ENCODE results near the gene GRWD1. TPM values are rescaled to one million over a fixed set of nuclear protein-coding genes. Genes with fewer than 3 reads are reported as not detected.
A peak's percentile ranks its signal among the peaks of the same experiment; 100 is the strongest.

The GRWD1 gene
- total and polyA plus RNA-seq, 2 of the 8 experiments (the other 6 are each of a cell fraction or from before 2014, with no cell fraction given), result 36.9 to 61.9 TPM

GRCh38 chr19:48461982-48462655, 16.3 kb downstream of the GRWD1 start:
- no peak overlapping the region for H3K27ac ChIP-seq (ENCODE audit: low read depth, low read length)
- TF ChIP-seq USF2 (IDR thresholded peaks at IDR 0.05; ENCODE audit: low read length) (peak; percentile 30; the same call in 1 of the 2 replicates), POLR2A (IDR thresholded peaks at IDR 0.05; ENCODE audit: control extremely low read depth in 1 of 2, low read depth in 2 of 2, low read length in 2 of 2) (no peak), E2F6 (IDR thresholded peaks at IDR 0.05) (peak; percentile 98), KDM4A (IDR thresholded peaks at IDR 0.05; ENCODE audit: low read depth, low read length, severe bottlenecking) (no peak), SIN3A (conservative IDR thresholded peaks at IDR 0.05 in 1 of 2, IDR thresholded peaks at IDR 0.05 in 1 of 2; ENCODE audit: low read depth in 1 of 2, low read length in 2 of 2) (peak in 1 of 2 experiments; percentile 83; a peak in 2 of 4 replicates), JUND (IDR thresholded peaks at IDR 0.05; ENCODE audit: low read length) (no peak), JUN (IDR thresholded peaks at IDR 0.05; ENCODE audit: low read depth, low read length) (no peak), SP1 (IDR thresholded peaks at IDR 0.05; ENCODE audit: low read depth, low read length) (no peak), CEBPB (IDR thresholded peaks at IDR 0.05; ENCODE audit: low read depth, low read length) (no peak)

More at GRCh38 chr19:48461982-48462655, 16.3 kb downstream of the GRWD1 start:
- FAIRE-seq (no peak), DNase-seq (ENCODE audit: low read depth in 1 of 2, low spot score in 2 of 2) (peak; percentile 75 to 88)
- peaks cover 0 to 6% of the 10 kb centered on the region in 2 experiments; a peak in 1 of 4 replicates for H3K9me3 ChIP-seq (ENCODE audit: insufficient read depth in 2 of 2, low read depth in 1 of 2, low read length in 1 of 2)
- no peak overlapping the region for H2BK20ac ChIP-seq (ENCODE audit: low read length)
- no peak overlapping the region for H3K9ac ChIP-seq (replicated peaks in 1 of 4; ENCODE audit: extremely low read depth in 1 of 4, low read depth in 3 of 4, low read length in 3 of 4)
- H4K8ac ChIP-seq (ENCODE audit: extremely low read depth, insufficient read depth, low read length), result peak overlapping the region; percentile 76; the same call in 1 of the 2 replicates
- WGBS, 2 experiments (ENCODE audit: extremely low coverage in 1 of 2, insufficient coverage in 1 of 2, insufficient read length in 1 of 2, insufficient replicate concordance in 2 of 2, low coverage in 1 of 2, low lambda C conversion rate in 2 of 2, missing lambda C conversion rate in 1 of 2), result 91% methylated on average over 49 of the region's 62 CpGs; no CpG with 5 or more reads in 1 of the 2 experiments
- H3K27me3 ChIP-seq (replicated peaks in 1 of 4; ENCODE audit: control insufficient read depth in 3 of 4, extremely low read depth in 1 of 4, insufficient read depth in 3 of 4, low read length in 3 of 4), result no peaks in the 10 kb centered on the region
- no peak overlapping the region for H3K4ac ChIP-seq (replicated peaks; ENCODE audit: insufficient read length, low read depth, low read length)
- H2AFZ ChIP-seq (ENCODE audit: low read length), result no peak overlapping the region
- no peak overlapping the region for H3K4me3 ChIP-seq (ENCODE audit: extremely low read depth in 1 of 4, insufficient read depth in 2 of 4, low read depth in 3 of 4, low read length in 4 of 4)
- peak overlapping the region; percentile 56 for H4K91ac ChIP-seq (replicated peaks; ENCODE audit: insufficient read length, low read length)
- H3K23me2 ChIP-seq (ENCODE audit: low read depth, low read length), result no peaks in the 10 kb centered on the region
- H2BK12ac ChIP-seq (ENCODE audit: low read depth, low read length), result peak overlapping the region; percentile 75; the same call in 1 of the 2 replicates
- no peak overlapping the region for H4K5ac ChIP-seq (ENCODE audit: insufficient read length, low read depth, low read length)
- ChIA-PET CTCF (ENCODE audit: partially characterized antibody) (interaction anchor here (0.6 to 1.0 kb wide), 3 partner anchors 13 to 87 kb away, joined by 3 read pairs; no protein-coding TSS in a partner anchor), POLR2A (ENCODE audit: partially characterized antibody) (interaction anchor here (0.7 to 3.0 kb wide), 16 partner anchors 9 to 154 kb away, joined by 3 to 17 read pairs (median 7); partner anchors contain the start of genes GRIN2D and GRWD1)
- no peak overlapping the region for H2BK120ac ChIP-seq (replicated peaks; ENCODE audit: low read depth, low read length)
- H3K4me2 ChIP-seq (ENCODE audit: insufficient read depth in 1 of 2, low read depth in 2 of 2, low read length in 2 of 2), result no peak overlapping the region
- H3K14ac ChIP-seq (ENCODE audit: insufficient read length), result no peak overlapping the region
- H3K79me1 ChIP-seq (ENCODE audit: low read depth, low read length), result no peaks in the 10 kb centered on the region; the same call in 1 of the 2 replicates
- no peak overlapping the region for H3K18ac ChIP-seq (ENCODE audit: extremely low read depth, low read length)
- H2AK5ac ChIP-seq (ENCODE audit: low read depth, low read length), result peak overlapping the region; percentile 97
- peaks cover 0 to 2% (median under 1%) of the 10 kb centered on the region in 4 experiments; a peak in 1 of 7 replicates for H3K4me1 ChIP-seq (replicated peaks in 1 of 4; ENCODE audit: control insufficient read depth in 3 of 4, insufficient read depth in 4 of 4, low read length in 3 of 4)
- no peak overlapping the region; the same call in 1 of the 2 replicates for H2BK5ac ChIP-seq (ENCODE audit: low read depth, low read length)
- no peaks in the 10 kb centered on the region for H4K20me1 ChIP-seq (replicated peaks in 1 of 2; ENCODE audit: control insufficient read depth in 1 of 2, insufficient read depth in 2 of 2, low read length in 2 of 2)
- H3K56ac ChIP-seq (replicated peaks; ENCODE audit: insufficient read length, low read depth, low read length), result no peak overlapping the region
- peaks cover 0 to 7% (median 0%) of the 10 kb centered on the region in 4 experiments; a peak in 2 of 8 replicates for H3K36me3 ChIP-seq (ENCODE audit: control insufficient read depth in 2 of 4, insufficient read depth in 4 of 4, low read length in 3 of 4)
- H3K23ac ChIP-seq (ENCODE audit: insufficient read length), result no peak overlapping the region
- peak overlapping the region; percentile 81; the same call in 1 of the 2 replicates for H2BK15ac ChIP-seq (ENCODE audit: low read length)
- no peaks in the 10 kb centered on the region for H3K79me2 ChIP-seq (ENCODE audit: control insufficient read depth in 1 of 2, insufficient read depth in 2 of 2, low read length in 2 of 2)
